ENCODE measurements around the gene FRRS1.

DNA sequence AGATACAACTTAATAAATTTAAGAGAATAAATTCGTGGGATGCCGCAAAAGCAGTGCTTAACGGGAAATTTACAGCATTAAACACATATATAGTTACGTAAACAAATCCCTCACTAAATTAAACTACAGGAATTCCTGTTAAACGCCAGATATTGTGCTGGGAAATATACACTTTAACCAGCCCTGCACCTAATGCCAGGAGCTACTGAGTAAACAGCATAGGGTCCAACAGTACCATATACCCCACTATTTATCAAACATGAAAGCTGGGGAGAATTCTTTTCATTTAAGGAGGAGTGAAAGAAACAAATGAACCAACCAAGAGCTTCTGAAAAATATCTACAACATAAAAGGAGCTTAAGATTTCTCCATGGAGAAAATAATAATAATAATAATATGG, 11.7 kb downstream of the FRRS1 start:
- TF ChIP-seq POLR2A (IDR thresholded peaks at IDR 0.05; ENCODE audit: low read depth, low read length), result no peak
- TF ChIP-seq POLR2AphosphoS5 (IDR thresholded peaks at IDR 0.05; ENCODE audit: low read depth, low read length), result no peak
